ENCODE results near the gene EFNA1.

DNA sequence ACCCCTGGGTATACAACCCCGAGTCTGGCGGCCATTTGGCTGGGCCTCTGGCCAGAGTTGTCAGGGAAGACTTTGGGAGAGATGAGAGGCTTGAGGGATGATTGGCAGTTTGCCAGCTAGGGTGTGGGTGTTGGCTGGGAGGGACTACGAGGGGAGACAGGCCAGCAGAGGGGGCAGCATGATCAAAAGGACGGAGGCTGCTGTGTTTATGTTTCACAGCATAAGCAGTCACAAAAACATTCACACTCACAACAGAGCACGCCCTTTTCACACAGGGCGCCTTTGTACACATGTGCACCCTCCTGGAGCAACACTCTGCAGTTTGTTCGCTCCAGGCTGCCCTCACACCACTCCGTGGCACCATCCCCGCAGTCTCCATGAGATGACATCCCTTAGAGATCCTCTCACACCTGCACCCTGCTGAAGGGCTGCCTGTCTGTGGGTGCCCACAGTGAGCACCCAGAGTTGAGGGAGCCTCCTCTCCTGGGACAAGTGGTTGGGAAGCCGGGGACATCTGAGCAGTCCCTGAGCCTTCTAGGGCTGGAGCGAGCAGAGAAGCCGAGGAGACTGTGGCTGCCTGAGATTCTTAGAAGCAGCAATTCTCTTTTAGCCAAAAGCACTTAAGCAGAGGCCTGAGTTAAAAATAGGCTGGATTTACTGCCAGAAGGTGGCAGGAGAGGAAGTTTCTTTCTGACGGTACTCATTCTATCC is 33.6 kb upstream of the EFNA1 start:
- TF ChIP-seq ZNF624 (tag by site-specific recombination; IDR thresholded peaks at IDR 0.05) = no peak
- TF ChIP-seq, protein P1, sequence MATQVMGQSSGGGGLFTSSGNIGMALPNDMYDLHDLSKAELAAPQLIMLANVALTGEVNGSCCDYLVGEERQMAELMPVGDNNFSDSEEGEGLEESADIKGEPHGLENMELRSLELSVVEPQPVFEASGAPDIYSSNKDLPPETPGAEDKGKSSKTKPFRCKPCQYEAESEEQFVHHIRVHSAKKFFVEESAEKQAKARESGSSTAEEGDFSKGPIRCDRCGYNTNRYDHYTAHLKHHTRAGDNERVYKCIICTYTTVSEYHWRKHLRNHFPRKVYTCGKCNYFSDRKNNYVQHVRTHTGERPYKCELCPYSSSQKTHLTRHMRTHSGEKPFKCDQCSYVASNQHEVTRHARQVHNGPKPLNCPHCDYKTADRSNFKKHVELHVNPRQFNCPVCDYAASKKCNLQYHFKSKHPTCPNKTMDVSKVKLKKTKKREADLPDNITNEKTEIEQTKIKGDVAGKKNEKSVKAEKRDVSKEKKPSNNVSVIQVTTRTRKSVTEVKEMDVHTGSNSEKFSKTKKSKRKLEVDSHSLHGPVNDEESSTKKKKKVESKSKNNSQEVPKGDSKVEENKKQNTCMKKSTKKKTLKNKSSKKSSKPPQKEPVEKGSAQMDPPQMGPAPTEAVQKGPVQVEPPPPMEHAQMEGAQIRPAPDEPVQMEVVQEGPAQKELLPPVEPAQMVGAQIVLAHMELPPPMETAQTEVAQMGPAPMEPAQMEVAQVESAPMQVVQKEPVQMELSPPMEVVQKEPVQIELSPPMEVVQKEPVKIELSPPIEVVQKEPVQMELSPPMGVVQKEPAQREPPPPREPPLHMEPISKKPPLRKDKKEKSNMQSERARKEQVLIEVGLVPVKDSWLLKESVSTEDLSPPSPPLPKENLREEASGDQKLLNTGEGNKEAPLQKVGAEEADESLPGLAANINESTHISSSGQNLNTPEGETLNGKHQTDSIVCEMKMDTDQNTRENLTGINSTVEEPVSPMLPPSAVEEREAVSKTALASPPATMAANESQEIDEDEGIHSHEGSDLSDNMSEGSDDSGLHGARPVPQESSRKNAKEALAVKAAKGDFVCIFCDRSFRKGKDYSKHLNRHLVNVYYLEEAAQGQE (tag by site-specific recombination; IDR thresholded peaks at IDR 0.05) = no peak
- peak; percentile 88 for TF ChIP-seq CTCF (tag by site-specific recombination; IDR thresholded peaks at IDR 0.05)
- TF ChIP-seq ZNF274 (IDR thresholded peaks at IDR 0.05; ENCODE audit: low read length) = no peak
- TF ChIP-seq ZNF274 (tag by site-specific recombination; IDR thresholded peaks at IDR 0.05; ENCODE audit: borderline replicate concordance) = no peak
- TF ChIP-seq BCL6B (tag by site-specific recombination; IDR thresholded peaks at IDR 0.05) = no peak
- peak; percentile 58; the same call in 1 of the 2 replicates for TF ChIP-seq KLF7 (tag by site-specific recombination; IDR thresholded peaks at IDR 0.05; ENCODE audit: borderline replicate concordance)

All from HEK293 (cell line).